Measurements from ENCODE around the gene SLC5A11. TPM values are rescaled to one million over a fixed set of nuclear protein-coding genes. Genes with fewer than 3 reads are reported as not detected.
"Not testable (repeated sequence)": the region's sequence is repeated elsewhere in the genome, so short reads cannot be mapped to it uniquely, and the experiment has no call there.

SLC5A11 gene
- total RNA-seq, 1 experiment from 2014 or later = 0.08 TPM

- DNase-seq (ENCODE audit: low spot score) = not testable (repeated sequence)
Observed at GRCh38 chr16:24856871-24857270, 11.1 kb downstream of the SLC5A11 start.

GRCh38 chr16:24858219-24859041 lies 12.7 kb downstream of the SLC5A11 start:
- peak; percentile 68 for DNase-seq (ENCODE audit: low spot score)

- DNase-seq (ENCODE audit: low spot score) = no peak
Observed at GRCh38 chr16:24861461-24861860, 15.7 kb downstream of the SLC5A11 start.

DNA sequence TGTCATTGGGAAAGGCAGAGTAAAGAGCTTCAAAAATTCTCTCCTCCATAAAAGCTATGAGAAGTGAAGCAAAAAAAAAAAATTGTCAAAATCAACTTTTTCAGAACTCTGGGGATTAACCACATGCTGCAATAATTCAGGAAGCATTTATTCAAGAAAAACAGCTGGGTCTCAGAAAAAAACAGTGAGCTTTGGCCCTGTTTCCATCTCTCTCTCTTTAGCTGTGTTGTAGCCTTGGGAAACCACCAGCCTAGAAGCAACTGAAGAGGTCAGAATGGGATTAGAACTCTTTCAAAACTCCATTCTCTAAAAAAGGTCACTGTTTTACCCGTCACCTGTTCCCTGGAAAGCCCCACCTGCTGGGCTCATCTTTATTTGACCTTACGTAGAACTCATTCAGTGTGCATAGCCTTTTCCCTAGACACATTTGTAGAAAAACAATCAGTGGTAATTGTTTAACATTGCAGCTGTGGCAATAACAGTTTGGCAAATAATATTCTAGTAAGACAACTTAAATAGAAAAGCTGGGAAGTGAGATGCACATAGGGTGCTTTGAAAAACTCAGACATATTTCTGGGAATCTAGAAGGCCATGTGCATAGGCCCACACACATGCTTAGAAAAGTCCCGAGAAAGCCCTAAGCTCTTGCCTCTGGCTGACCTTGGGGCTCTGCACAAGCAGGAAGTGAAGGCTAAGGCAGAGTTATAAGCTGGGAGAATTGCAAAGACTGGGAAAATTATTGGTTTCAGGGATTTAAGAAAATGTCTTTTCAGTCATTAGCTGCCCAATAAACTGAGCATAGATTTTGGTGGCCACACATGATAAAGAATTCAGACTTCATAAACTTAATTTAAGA lies 18.0 kb downstream of the SLC5A11 start:
- DNase-seq (ENCODE audit: low spot score) = no peak

- no peak for DNase-seq (ENCODE audit: low spot score)
Observed at GRCh38 chr16:24869033-24869432, 23.3 kb downstream of the SLC5A11 start.

DNA sequence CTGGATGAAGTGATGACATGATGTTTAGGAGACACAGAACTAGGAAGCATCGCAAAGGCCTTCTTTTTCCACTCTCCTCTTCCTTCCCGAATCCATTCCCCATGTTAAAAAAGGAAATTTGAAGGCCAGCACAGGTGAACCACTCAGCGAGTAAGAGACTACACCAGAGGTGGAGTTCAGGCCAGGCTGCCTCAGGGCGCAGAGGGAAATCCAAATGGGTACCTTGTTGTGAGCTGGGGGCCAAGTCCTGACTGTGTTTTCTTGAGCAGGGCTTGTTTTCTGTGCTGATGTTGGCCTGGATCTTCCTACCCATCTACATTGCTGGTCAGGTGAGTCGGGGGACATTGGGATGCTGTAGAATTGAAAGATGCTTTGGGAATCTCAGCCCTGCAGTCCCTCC lies 26.1 kb downstream of the SLC5A11 start:
- no peak for DNase-seq (ENCODE audit: low spot score)

DNA sequence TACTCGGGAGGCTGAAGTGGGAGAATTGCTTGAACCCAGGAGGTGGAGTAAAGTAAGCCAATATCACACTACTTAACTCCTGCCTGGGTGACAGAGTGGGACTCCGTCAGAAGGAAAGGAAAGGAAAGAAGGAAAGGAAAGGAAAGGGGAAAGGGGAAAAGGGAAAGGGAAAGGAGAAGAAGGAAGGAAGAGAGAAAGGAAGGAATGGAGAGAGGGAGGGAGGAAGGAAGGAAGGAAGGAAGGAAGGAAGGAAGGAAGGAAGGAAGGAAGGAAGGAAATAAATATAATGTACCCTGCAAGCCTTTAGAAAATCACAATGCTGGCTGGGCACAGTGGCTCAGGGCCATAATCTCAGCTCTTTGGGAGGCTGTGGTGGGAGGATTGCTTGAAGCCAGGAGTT lies 27.3 kb downstream of the SLC5A11 start:
- no peak for DNase-seq (ENCODE audit: low spot score)

DNA sequence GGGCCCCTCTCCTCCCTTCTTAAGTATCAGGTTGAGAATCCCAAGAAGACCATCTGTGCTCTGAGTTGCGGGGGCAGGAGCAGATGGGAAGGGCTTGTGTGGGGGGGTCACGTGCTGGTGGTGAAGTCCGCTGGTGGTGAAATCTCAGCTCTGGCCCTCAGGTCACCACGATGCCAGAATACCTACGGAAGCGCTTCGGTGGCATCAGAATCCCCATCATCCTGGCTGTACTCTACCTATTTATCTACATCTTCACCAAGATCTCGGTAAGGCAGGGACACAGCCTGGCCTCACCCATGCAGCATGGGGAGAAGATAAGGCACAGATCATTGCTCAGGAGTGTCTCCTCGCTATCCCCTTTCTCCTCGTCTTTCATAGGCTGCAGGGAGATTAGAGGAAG lies 29.7 kb downstream of the SLC5A11 start:
- DNase-seq (ENCODE audit: low spot score) = no peak

- no peak for DNase-seq (ENCODE audit: low spot score)
Observed at GRCh38 chr16:24876231-24876630, 30.5 kb downstream of the SLC5A11 start.

DNA sequence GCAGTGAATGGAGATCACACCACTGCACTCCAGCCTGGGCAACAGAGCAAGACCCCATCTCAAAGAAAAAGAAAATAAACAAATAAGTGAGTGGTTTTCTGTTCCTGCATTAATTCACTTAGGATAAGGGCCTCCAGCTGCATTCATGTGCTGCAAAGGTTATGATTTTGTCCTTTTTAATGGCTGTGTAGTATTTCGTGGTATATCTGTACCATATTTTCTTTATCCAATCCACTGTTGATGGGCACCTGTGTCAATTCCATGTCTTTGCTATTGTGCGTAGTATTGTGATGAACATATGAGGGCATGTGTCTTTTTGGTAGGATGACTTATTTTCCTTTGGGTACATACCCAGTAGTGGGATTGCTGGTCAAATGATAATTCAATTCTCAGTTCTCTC lies 33.9 kb downstream of the SLC5A11 start:
- no peak for DNase-seq (ENCODE audit: low spot score)

DNA sequence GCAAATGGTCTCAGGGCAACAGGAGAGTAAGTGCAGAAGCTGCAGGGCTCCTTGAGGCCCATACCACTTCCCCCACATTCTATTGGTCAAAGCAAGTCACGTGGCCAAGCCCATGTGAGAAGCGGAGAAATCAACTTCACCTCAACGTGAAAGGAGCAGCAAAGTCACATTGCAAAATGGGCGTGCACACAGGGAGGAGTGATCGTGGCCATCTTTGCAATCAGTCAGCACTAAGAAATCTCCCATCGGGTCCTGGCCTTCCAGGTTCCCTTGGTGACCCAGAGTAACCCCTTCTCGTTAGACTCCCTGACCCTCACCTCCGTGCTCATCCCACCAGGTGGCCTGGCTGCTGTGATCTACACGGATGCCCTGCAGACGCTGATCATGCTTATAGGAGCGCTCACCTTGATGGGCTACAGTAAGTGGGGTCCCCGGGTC lies 38.0 kb downstream of the SLC5A11 start:
- DNase-seq (ENCODE audit: low spot score) = no peak

- no peak for DNase-seq (ENCODE audit: low spot score)
Observed at GRCh38 chr16:24887472-24887871, 41.7 kb downstream of the SLC5A11 start.

GRCh38 chr16:24890746-24891145 lies 45.0 kb downstream of the SLC5A11 start:
- DNase-seq (ENCODE audit: low spot score) = no peak

GRCh38 chr16:24896439-24896838 lies 50.7 kb downstream of the SLC5A11 start:
- DNase-seq (ENCODE audit: low spot score) = no peak

DNA sequence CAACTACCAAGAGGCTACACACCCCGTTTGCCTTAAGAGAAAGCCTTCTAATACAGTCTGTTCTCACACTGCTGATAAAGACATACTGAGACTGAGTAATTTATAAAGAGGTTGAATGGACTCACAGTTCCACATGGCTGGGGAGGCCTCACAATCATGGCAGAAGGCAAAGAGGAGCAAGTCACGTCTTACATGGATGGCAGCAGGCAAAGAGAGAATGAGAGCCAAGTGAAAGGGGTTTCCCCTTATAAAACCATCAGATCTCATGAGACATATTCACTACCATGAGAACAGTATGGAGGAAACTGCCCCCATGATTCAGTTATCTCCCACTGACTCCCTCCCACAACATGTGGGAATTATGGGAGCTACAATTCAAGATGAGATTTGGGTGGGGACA lies 51.8 kb downstream of the SLC5A11 start:
- not testable (repeated sequence) for DNase-seq (ENCODE audit: low spot score)

GRCh38 chr16:24900230-24900629 lies 54.5 kb downstream of the SLC5A11 start:
- no peak for DNase-seq (ENCODE audit: low spot score)

DNA sequence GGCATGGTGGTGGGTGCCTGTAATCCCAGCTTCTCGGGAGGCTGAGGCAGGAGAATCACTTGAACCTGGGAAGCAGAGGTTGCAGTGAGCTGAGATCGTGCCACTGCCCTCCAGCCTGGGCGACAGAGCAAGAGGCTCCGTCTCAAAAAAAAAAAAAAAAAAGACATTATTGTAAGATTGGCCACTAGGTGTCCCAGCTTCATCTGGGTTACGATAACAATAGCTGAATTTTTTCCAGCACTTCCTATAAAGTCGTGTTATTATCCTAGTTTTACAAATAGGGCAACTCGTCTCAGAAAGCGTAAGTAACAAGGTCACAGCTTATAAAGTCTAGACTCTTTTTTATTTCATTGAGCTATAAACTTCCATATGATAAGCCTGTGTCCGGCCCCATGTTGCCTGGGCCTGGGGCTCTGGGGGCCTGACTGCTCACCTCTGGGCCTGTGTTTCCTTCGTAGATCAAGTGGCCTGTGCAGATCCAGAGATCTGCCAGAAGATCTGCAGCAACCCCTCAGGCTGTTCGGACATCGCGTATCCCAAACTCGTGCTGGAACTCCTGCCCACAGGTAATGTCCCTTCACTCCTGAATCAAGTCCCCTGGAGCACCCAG lies 60.5 kb downstream of the SLC5A11 start:
- peak; percentile 19 for DNase-seq (ENCODE audit: low spot score)

DNA sequence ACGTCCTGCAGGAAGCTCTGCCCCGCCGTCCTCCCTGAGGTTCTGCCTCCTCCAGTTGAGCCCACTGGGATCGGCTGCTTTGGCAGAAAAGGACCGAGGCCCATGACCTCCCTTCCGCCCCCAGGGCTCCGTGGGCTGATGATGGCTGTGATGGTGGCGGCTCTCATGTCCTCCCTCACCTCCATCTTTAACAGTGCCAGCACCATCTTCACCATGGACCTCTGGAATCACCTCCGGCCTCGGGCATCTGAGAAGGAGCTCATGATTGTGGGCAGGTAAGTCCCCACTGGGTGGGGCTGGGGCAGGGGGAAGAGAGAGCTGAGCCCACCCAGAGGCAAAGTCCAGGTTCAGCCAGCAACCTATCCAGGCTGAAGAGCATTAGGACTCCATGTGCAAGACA lies 61.1 kb downstream of the SLC5A11 start:
- DNase-seq (ENCODE audit: low spot score) = no peak

- DNase-seq (ENCODE audit: low spot score) = no peak
Observed at GRCh38 chr16:24908716-24909115, 63.0 kb downstream of the SLC5A11 start.

GRCh38 chr16:24909856-24910255 lies 64.1 kb downstream of the SLC5A11 start:
- DNase-seq (ENCODE audit: low spot score) = no peak

DNA sequence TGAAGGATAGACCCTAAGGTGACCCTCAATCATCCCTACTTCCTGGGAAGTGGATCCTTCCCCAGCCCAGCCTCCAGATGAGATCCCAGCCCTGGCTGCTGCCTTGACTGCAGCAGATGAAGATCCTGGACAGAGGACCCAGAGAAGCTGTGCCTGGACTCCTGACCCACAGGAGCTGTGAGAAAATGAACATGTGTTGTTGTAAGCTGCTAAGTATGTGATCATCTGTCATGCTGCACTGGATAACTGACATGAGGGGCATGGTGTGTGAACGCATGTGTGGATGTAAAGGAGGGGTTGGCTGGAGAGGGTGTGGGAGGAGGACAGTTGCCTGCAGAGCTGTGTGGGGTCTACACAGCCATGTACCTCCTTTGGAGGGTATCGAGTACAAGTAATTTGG lies 69.3 kb downstream of the SLC5A11 start:
- no peak for DNase-seq (ENCODE audit: low spot score)

- DNase-seq (ENCODE audit: low spot score) = no peak
Observed at GRCh38 chr16:24915576-24915975, 69.8 kb downstream of the SLC5A11 start.

Data from HT-29 (cell line).